ENCODE measurements around the gene POP4.
"Not testable (repeated sequence)": the region's sequence is repeated elsewhere in the genome, so short reads cannot be mapped to it uniquely, and the experiment has no call there.

POP4 gene

GRCh38 chr19:29614046-29614445 is 8.0 kb downstream of the POP4 start:
- no peak for DNase-seq

GRCh38 chr19:29614780-29615179 is 8.7 kb downstream of the POP4 start:
- no peak for DNase-seq

- DNase-seq, result no peak
These were observed 9.9 kb downstream of the POP4 start for GRCh38 chr19:29615891-29616425.

GRCh38 chr19:29616541-29616940 is 10.5 kb downstream of the POP4 start:
- no peak for DNase-seq

- no peak for DNase-seq
These were observed 11.5 kb downstream of the POP4 start for GRCh38 chr19:29617366-29618266.

- no peak for DNase-seq
These were observed 12.4 kb downstream of the POP4 start for GRCh38 chr19:29618434-29618833.

- DNase-seq, result no peak
These were observed 12.8 kb downstream of the POP4 start for GRCh38 chr19:29618871-29619270.

GRCh38 chr19:29620931-29621351 is 14.9 kb downstream of the POP4 start:
- DNase-seq, result peak; percentile 74

GRCh38 chr19:29622166-29623070 is 16.3 kb downstream of the POP4 start:
- peak; percentile 67 for DNase-seq

GRCh38 chr19:29623726-29624488 is 17.8 kb downstream of the POP4 start:
- peak; percentile 80 for DNase-seq

- DNase-seq, result no peak
These were observed 18.6 kb downstream of the POP4 start for GRCh38 chr19:29624489-29625185.

- DNase-seq, result no peak
These were observed 19.1 kb downstream of the POP4 start for GRCh38 chr19:29625186-29625651.

- no peak for DNase-seq
These were observed 20.3 kb downstream of the POP4 start for GRCh38 chr19:29626386-29626785.

GRCh38 chr19:29626832-29627231 is 20.7 kb downstream of the POP4 start:
- DNase-seq, result not testable (repeated sequence)

GRCh38 chr19:29628661-29629385 is 22.7 kb downstream of the POP4 start:
- no peak for DNase-seq

- DNase-seq, result peak; percentile 45
These were observed 23.9 kb downstream of the POP4 start for GRCh38 chr19:29629836-29630534.

- DNase-seq, result peak; percentile 25
These were observed 24.6 kb downstream of the POP4 start for GRCh38 chr19:29630655-29631054.

GRCh38 chr19:29631450-29631849 is 25.4 kb downstream of the POP4 start:
- peak; percentile 30 for DNase-seq

- no peak for DNase-seq
These were observed 27.9 kb downstream of the POP4 start for GRCh38 chr19:29634002-29634401.

- no peak for DNase-seq
These were observed 28.5 kb downstream of the POP4 start for GRCh38 chr19:29634423-29635130.

Data from activated effector memory CD4-positive, alpha-beta T cell treated with anti-CD3 and anti-CD28 coated beads, Interleukin-2, amount 50 U/mL, for 16 hours (primary cell).